Measurements from ENCODE around the gene BTNL3.

Gene BTNL3

GRCh38 chr5:181020688-181021087 lies 32.0 kb downstream of the BTNL3 start:
- DNase-seq (ENCODE audit: low spot score): no peak
- TF ChIP-seq CTCF (IDR thresholded peaks at IDR 0.05; ENCODE audit: borderline replicate concordance, control extremely low read depth, extremely low read depth, insufficient read depth, missing control alignments): no peak
- in situ Hi-C loops (cut with MboI; ENCODE audit: low sequenced_read_pairs, unreplicated experiment): no loop called here

GRCh38 chr5:181024245-181025064 lies 35.8 kb downstream of the BTNL3 start:
- TF ChIP-seq CTCF (IDR thresholded peaks at IDR 0.05; ENCODE audit: borderline replicate concordance, control extremely low read depth, extremely low read depth, insufficient read depth, missing control alignments): no peak
- no peak for DNase-seq (ENCODE audit: low spot score)
- in situ Hi-C loops (cut with MboI; ENCODE audit: low sequenced_read_pairs, unreplicated experiment): no loop called here

- TF ChIP-seq CTCF (IDR thresholded peaks at IDR 0.05; ENCODE audit: borderline replicate concordance, control extremely low read depth, extremely low read depth, insufficient read depth, missing control alignments): no peak
- in situ Hi-C loops (cut with MboI; ENCODE audit: low sequenced_read_pairs, unreplicated experiment): no loop called here
- DNase-seq (ENCODE audit: low spot score): no peak
Measured at GRCh38 chr5:181027452-181028031, 38.9 kb downstream of the BTNL3 start.

GRCh38 chr5:181028032-181028819 lies 39.6 kb downstream of the BTNL3 start:
- TF ChIP-seq CTCF (IDR thresholded peaks at IDR 0.05; ENCODE audit: borderline replicate concordance, control extremely low read depth, extremely low read depth, insufficient read depth, missing control alignments): no peak
- in situ Hi-C loops (cut with MboI; ENCODE audit: low sequenced_read_pairs, unreplicated experiment): no loop called here

GRCh38 chr5:181031716-181032115 lies 43.1 kb downstream of the BTNL3 start:
- DNase-seq (ENCODE audit: low spot score): no peak
- in situ Hi-C loops (cut with MboI; ENCODE audit: low sequenced_read_pairs, unreplicated experiment): no loop called here
- TF ChIP-seq CTCF (IDR thresholded peaks at IDR 0.05; ENCODE audit: borderline replicate concordance, control extremely low read depth, extremely low read depth, insufficient read depth, missing control alignments): no peak

More at GRCh38 chr5:181028032-181028819, 39.6 kb downstream of the BTNL3 start:
- DNase-seq (ENCODE audit: low spot score): no peak

GRCh38 chr5:181035991-181036815 lies 47.6 kb downstream of the BTNL3 start:
- no peak for TF ChIP-seq CTCF (IDR thresholded peaks at IDR 0.05; ENCODE audit: borderline replicate concordance, control extremely low read depth, extremely low read depth, insufficient read depth, missing control alignments)
- DNase-seq (ENCODE audit: low spot score): no peak
- in situ Hi-C loops (cut with MboI; ENCODE audit: low sequenced_read_pairs, unreplicated experiment): no loop called here
